ENCODE data around the gene ZC3HAV1.
"Not testable (repeated sequence)": the region's sequence is repeated elsewhere in the genome, so short reads cannot be mapped to it uniquely, and the experiment has no call there.

The ZC3HAV1 gene

GRCh38 chr7:139112316-139112715 lies 2.8 kb upstream of the ZC3HAV1 start:
- DNase-seq = no peak

- DNase-seq = no peak
Observed at GRCh38 chr7:139111811-139112301, 2.3 kb upstream of the ZC3HAV1 start.

GRCh38 chr7:139111147-139111546 lies 1.6 kb upstream of the ZC3HAV1 start:
- DNase-seq = no peak

- no peak for DNase-seq
Observed at GRCh38 chr7:139109983-139110411, 477 bp upstream of the ZC3HAV1 start.

GRCh38 chr7:139108266-139109187 lies 993 bp downstream of the ZC3HAV1 start:
- no peak for DNase-seq

- no peak for DNase-seq
Observed at GRCh38 chr7:139106959-139107358, 2.6 kb downstream of the ZC3HAV1 start.

GRCh38 chr7:139106227-139106626 lies 3.3 kb downstream of the ZC3HAV1 start:
- not testable (repeated sequence) for DNase-seq

- DNase-seq = no peak
Observed at GRCh38 chr7:139105484-139105883, 4.0 kb downstream of the ZC3HAV1 start.

GRCh38 chr7:139104091-139104450 lies 5.4 kb downstream of the ZC3HAV1 start:
- no peak for DNase-seq

- DNase-seq = no peak
Observed at GRCh38 chr7:139103057-139103815, 6.3 kb downstream of the ZC3HAV1 start.

GRCh38 chr7:139101637-139102158 lies 7.8 kb downstream of the ZC3HAV1 start:
- not testable (repeated sequence) for DNase-seq

GRCh38 chr7:139099172-139099947 lies 10.2 kb downstream of the ZC3HAV1 start:
- no peak for DNase-seq

GRCh38 chr7:139095194-139095659 lies 14.3 kb downstream of the ZC3HAV1 start:
- DNase-seq = no peak

GRCh38 chr7:139094596-139094995 lies 14.9 kb downstream of the ZC3HAV1 start:
- no peak for DNase-seq

- DNase-seq = no peak
Observed at GRCh38 chr7:139094030-139094429, 15.5 kb downstream of the ZC3HAV1 start.

GRCh38 chr7:139093512-139093911 lies 16.0 kb downstream of the ZC3HAV1 start:
- DNase-seq = not testable (repeated sequence)

GRCh38 chr7:139092090-139092796 lies 17.3 kb downstream of the ZC3HAV1 start:
- no peak for DNase-seq

- no peak for DNase-seq
Observed at GRCh38 chr7:139091677-139091996, 17.9 kb downstream of the ZC3HAV1 start.

GRCh38 chr7:139089118-139089517 lies 20.4 kb downstream of the ZC3HAV1 start:
- DNase-seq = no peak

- no peak for DNase-seq
Observed at GRCh38 chr7:139088268-139088667, 21.3 kb downstream of the ZC3HAV1 start.

GRCh38 chr7:139087212-139087611 lies 22.3 kb downstream of the ZC3HAV1 start:
- no peak for DNase-seq

GRCh38 chr7:139086454-139086853 lies 23.1 kb downstream of the ZC3HAV1 start:
- DNase-seq = no peak
